H7 (cell line): Measurements from ENCODE around the gene PLXNB2. TPM values are rescaled to one million over a fixed set of nuclear protein-coding genes. Genes with fewer than 3 reads are reported as not detected.

Experiments
- DNase-seq: peaks from one replicate; pipeline ENCODE4 v3.0.0; 2012
- H3K27me3 ChIP-seq: 2 replicates; pipeline ENCODE4 v1.6.0; 2011; ENCODE audit warnings: mild to moderate bottlenecking, low read length; ENCODE audit not compliant: control insufficient read depth, insufficient read depth
- H3K36me3 ChIP-seq: replicated peaks from 2 replicates; pipeline ENCODE4 v1.5.1; 2011; ENCODE audit warnings: low read length; ENCODE audit not compliant: control insufficient read depth, insufficient read depth
- H3K4me3 ChIP-seq: 2 replicates; pipeline ENCODE4 v1.5.1; 2011; ENCODE audit warnings: low read depth, mild to moderate bottlenecking, control low read depth, low read length, moderate library complexity; ENCODE audit not compliant: insufficient read depth
- total RNA-seq: library from RNA; depleted of rRNA; stranded (reverse); fragments of >200 nt; shearing (Covaris generic); gene quantifications from 2 replicates; pipeline ENCODE4 v1.2.3, GENCODE V29; 2014; rRNA removed

The PLXNB2 gene
- 33.4 and 39.8 TPM in 2 replicates for total RNA-seq

- Histone ChIP-seq H3K27me3 (peaks cover 6% of the 10 kb centered on the region; the same call in 1 of the 2 replicates), H3K36me3 (no peaks in the 10 kb centered on the region), H3K4me3 (peak within 1 kb of the TSS; percentile 68)
- DNase-seq = peak; percentile 98
Observed at GRCh38 chr22:50306753-50307749, at the start of gene PLXNB2. TSS of gene PLXNB2 (minus strand) at chr22:50307646. CDS start at chr22:50290584, 17,062 bp downstream.

GRCh38 chr22:50357222-50357621, 49.8 kb upstream of the PLXNB2 start:
- no peaks in the 10 kb centered on the region for H3K36me3 ChIP-seq
- H3K4me3 ChIP-seq = no peak overlapping the region
- no peak for DNase-seq
- H3K27me3 ChIP-seq = no peaks in the 10 kb centered on the region

DNA sequence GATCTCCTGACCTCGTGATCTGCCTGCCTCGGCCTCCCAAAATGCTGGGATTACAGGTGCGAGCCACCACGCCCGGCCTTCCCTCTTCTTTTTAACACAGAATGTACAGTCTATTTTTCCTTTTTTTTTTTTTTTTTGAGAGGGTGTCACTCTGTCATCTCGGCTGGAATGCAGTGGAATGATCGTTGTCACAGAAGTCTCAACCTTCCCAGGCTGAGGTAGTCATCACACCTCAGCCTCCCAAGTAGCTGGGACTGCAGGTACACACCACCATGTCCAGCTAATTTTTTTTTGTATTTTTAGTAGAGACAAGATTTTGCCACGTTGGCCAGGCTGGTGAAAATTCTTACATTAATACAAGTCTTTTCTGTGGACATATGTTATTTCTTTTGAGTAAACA, 48.7 kb upstream of the PLXNB2 start:
- DNase-seq = no peak
- no peaks in the 10 kb centered on the region for H3K36me3 ChIP-seq
- H3K27me3 ChIP-seq = no peaks in the 10 kb centered on the region
- no peak overlapping the region for H3K4me3 ChIP-seq

DNA sequence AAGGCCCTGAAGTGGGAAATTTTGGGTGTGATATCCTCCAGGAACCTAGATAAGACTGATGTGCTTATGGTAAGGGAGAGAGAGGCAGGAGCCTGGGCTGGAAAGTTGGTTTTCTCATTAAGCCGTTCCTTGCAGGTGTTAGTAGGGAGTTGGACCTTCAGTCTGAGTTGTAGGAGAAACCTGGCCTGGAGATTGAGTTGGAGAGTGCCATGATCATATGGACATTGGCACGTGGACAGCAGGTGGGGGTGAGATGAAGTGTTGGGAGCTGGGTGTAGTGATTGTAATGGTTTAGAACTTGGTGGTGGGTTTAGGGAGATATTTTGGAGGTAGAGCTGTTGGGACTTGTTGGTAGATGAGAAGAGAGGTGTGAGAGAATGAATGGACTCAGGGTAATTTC, 40.6 kb upstream of the PLXNB2 start:
- Histone ChIP-seq H3K36me3 (no peaks in the 10 kb centered on the region), H3K27me3 (no peaks in the 10 kb centered on the region), H3K4me3 (no peak overlapping the region)
- no peak for DNase-seq

DNA sequence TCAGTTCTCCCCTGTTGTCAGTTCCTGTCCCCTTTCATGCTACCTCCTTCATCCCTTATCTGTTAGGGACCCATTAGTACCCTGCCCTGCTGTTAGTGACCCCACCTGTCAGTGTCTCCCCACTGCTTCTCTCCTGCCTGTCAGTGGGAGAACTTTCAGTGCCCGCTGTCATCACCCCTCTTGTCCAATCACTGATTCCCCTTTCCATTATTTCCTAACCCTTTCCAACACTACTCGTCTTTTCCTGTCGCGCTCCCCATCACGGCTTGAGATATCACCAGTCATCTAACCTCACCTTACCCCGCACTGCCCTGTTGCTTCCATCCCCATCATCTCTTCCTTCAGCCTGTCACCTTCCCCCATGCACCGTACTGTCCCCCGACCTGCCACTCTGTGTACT, 39.7 kb upstream of the PLXNB2 start:
- Histone ChIP-seq H3K36me3 (no peaks in the 10 kb centered on the region), H3K4me3 (no peak overlapping the region), H3K27me3 (no peaks in the 10 kb centered on the region)
- no peak for DNase-seq

- DNase-seq = peak; percentile 24
- no peak overlapping the region for H3K4me3 ChIP-seq
- H3K27me3 ChIP-seq = no peaks in the 10 kb centered on the region
- no peaks in the 10 kb centered on the region for H3K36me3 ChIP-seq
Observed at GRCh38 chr22:50346470-50346869, 39.0 kb upstream of the PLXNB2 start.

GRCh38 chr22:50343541-50343935, 36.1 kb upstream of the PLXNB2 start:
- no peak for DNase-seq
- Histone ChIP-seq H3K4me3 (peak overlapping the region; percentile 68), H3K36me3 (no peaks in the 10 kb centered on the region)

DNA sequence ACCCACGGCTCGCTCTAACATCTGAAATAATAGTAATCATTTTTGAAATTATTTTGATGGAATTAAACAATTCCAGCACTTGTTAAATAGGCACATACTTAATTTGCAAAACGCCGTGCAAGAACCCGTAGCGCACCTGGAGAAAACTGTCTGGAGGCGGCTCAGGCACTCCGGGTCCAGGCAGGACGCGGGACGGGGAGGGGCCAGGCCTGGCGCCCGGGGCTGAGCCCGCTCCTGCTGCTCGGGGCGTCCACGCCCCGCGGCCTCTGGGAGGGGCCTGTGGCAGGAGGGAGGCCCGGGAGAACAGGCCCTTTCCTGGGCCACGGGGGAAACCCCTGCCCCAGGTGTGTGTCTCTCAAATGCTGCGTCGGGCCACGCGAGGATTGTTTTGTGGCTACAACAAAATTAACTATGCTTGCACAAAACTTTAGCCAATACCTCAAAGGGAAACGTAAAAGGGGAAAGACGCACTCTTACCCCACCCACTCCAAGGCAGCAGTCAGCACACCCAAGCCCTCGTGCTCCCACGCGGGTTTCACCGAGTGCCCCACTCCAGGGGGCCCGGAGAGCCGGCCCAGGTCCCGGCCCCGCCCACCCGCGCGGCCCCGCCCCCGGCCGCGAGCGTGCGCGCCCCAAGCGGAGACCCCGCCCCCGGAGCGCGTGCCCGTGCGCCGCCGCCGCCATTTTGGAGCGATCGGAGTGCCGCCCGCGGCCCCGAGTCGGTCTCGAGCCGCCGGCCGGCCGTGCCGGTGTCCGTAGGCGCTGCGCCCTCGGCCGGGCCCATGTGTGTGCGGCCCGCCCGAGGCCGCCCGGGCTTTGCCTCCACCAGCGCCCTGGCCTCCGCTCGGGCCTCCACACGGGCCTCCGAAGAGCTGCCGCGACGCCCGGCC, 35.5 kb upstream of the PLXNB2 start, which contains the start of gene PPP6R2:
PPP6R2 (plus strand) TSS at position 677 of the 890 bp plus-strand sequence. CDS start 50,582 bp downstream, outside the sequence.
- peak; percentile 97 for DNase-seq
- Histone ChIP-seq H3K36me3 (no peaks in the 10 kb centered on the region), H3K27me3 (no peaks in the 10 kb centered on the region), H3K4me3 (peak within 1 kb of the TSS; percentile 68)

More at GRCh38 chr22:50343541-50343935, 36.1 kb upstream of the PLXNB2 start:
- H3K27me3 ChIP-seq = no peaks in the 10 kb centered on the region

DNA sequence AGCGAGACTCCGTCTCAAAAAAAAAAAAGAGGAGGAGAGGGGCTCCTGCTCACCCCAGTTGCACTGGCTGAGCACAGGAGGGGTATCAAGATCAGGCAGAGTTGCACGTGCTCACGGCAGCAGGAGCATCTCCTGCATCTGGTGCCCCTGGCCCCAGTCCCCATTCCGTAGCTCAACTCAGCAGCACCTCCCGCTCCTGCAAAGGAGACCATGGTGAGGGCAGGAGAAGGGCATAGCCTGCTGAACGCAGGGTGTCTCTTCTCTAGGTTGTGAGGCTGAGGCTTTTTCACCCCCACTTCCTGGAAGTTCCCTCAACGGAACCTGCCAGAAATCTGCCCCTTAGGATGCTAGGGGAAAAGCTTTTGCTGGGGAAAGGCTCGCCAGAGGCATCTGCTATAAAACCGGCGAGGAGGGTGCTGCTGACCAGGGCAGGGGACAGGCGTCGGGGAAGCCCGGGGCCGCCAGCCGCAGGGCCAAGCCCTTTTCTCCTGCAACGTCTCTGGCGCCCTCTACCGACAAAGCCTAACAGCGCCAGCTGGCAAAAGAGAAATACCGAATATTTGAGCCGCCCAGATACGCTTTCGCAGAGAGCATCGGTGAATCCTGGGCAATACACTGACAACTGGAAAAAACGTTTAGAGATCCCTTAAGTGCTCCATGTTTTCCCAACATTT, 34.7 kb upstream of the PLXNB2 start:
- peak; percentile 92 for DNase-seq
- Histone ChIP-seq H3K36me3 (no peaks in the 10 kb centered on the region), H3K27me3 (no peaks in the 10 kb centered on the region), H3K4me3 (peak overlapping the region; percentile 68)

DNA sequence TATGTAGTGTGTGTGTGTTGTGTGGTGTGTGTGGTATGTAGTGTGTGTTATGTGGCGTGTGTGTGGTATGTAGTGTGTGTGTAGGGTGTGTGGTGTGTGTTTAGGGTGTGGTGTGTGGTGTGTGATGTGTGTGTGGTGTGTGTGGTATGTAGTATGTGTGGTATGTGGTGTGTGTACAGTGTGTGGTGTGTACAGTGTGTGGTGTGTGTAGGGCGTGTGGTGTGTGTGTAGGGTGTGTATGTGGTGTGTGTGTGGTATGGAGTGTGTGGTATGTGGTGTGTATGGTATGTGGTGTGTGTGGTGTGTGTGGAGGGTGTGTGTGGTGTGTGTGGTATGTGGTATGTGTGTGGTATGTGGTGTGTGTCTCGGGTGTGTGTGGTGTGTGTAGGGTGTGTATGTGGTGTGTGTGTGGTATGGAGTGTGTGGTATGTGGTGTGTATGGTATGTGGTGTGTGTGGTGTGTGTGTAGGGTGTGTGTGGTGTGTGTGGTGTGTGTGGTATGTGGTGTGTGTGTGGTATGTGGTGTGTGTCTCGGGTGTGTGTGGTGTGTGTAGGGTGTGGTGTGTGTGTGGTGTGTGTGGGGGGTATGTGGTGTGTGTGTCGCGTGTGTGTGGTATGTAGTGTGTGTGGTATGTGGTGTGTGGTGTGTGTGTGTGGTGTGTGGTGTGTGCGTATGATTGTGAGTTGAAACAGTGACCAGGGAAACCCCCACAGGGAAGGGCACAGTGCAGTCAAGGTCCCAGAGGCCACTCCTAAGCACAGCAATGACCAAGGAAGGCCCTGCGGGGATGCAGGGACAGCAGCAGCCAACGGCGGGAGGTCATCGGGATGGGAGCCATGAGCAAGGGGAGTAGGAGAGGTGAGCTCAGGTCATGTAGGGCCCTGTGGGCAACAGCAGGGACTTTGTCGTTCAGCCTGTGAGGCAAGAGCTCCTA, 32.8 kb upstream of the PLXNB2 start:
- no peaks in the 10 kb centered on the region for H3K27me3 ChIP-seq
- H3K36me3 ChIP-seq = no peaks in the 10 kb centered on the region
- peak; percentile 44 for DNase-seq
- H3K4me3 ChIP-seq = no peak overlapping the region

GRCh38 chr22:50338860-50339462, 31.5 kb upstream of the PLXNB2 start:
- Histone ChIP-seq H3K36me3 (no peaks in the 10 kb centered on the region), H3K27me3 (no peaks in the 10 kb centered on the region), H3K4me3 (no peak overlapping the region)
- no peak for DNase-seq

DNA sequence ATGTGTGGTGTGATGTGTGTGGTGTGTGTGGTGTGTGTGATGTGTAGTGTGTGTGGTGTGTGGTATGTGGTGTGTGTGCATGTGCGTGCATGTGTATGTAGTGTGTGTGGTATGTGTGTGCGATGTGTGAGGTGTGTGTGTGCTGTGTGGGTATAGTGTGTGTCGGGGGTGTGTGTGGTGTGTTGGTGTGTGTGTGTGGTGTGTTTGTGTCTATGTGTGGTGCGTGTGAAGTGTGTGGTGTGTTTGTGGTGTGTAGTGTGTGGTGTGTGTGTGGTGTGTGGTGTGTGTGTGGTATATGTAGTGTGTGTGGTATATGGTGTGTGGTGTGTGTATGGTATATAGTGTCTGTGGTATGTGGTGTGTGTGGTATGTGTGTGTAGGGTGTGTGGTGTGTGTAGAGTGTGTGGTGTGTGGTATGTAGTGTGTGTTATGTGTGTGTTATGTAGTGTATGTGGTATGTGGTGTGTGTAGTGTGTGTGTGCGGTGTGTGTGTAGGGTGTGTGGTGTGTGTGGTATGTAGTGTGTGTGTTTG, 30.7 kb upstream of the PLXNB2 start:
- no peak for DNase-seq
- H3K36me3 ChIP-seq = no peaks in the 10 kb centered on the region
- H3K27me3 ChIP-seq = no peaks in the 10 kb centered on the region
- no peak overlapping the region for H3K4me3 ChIP-seq
